A549 treated with dexamethasone at 1 μM for 4 hours (cell line): Measurements from ENCODE around the gene LGSN. TPM values are rescaled to one million over a fixed set of nuclear protein-coding genes. Genes with fewer than 3 reads are reported as not detected.

Source experiments
- total RNA-seq: library from RNA; stranded (reverse); fragments of 200-300 nt; extraction: Qiagen RNA extraction; gene quantifications from 5 replicates; pipeline ENCODE4 v1.2.3, GENCODE V29; 2022

LGSN gene, protein sequence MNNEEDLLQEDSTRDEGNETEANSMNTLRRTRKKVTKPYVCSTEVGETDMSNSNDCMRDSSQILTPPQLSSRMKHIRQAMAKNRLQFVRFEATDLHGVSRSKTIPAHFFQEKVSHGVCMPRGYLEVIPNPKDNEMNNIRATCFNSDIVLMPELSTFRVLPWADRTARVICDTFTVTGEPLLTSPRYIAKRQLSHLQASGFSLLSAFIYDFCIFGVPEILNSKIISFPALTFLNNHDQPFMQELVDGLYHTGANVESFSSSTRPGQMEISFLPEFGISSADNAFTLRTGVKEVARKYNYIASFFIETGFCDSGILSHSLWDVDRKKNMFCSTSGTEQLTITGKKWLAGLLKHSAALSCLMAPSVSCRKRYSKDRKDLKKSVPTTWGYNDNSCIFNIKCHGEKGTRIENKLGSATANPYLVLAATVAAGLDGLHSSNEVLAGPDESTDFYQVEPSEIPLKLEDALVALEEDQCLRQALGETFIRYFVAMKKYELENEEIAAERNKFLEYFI
- 1.9 to 3.7 TPM (median 2.7 TPM) in 5 replicates for total RNA-seq

DNA sequence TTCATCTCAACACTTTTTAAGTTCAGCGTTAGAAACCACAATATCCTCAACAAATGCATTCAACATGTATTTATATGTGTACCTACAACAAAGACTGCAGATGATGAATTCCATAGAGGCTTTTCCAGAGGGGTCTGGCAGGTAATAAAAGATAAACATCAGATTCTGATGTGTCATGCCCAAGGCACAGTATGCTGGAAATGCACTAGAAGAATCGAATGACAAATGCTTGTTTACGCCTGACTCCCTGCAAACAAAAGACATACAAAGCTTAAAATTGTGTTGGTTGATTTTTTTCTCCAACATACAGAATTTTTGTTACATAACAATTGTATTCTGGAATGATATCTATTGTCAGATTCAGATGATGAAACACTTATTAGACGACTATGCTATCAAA lies at the start of gene LGSN:
Gene LGSN, minus strand, starts transcription at position 45 of the 400 bp plus-strand sequence. Its CDS starts 40 bp downstream, at position 5.

Other genes starting within 250 kb of the LGSN start
- gene FKBP1C, start 108.5 kb downstream of the LGSN start, total RNA-seq, result 2.1 to 2.6 TPM (median 2.3 TPM) in 5 replicates